Osteoblast (primary cell): Measurements from ENCODE around the gene IFT22. TPM values are rescaled to one million over a fixed set of nuclear protein-coding genes. Genes with fewer than 3 reads are reported as not detected.

Experiments
- DNase-seq: peaks from one replicate; pipeline ENCODE4 v3.0.0; 2011; ENCODE audit warnings: low spot score, mixed read lengths; ENCODE audit not compliant: insufficient read length; ENCODE audit errors: missing footprints
- H2AFZ ChIP-seq: 2 replicates; pipeline ENCODE4 v1.6.0; 2011; ENCODE audit warnings: mild to moderate bottlenecking, low read length
- H3K27ac ChIP-seq: 2 replicates; pipeline ENCODE4 v1.5.1; 2011; ENCODE audit warnings: mild to moderate bottlenecking, low read depth, low read length, moderate library complexity
- H3K27me3 ChIP-seq: 2 replicates; pipeline ENCODE4 v1.6.0; 2012; ENCODE audit warnings: mild to moderate bottlenecking, control low read depth, inconsistent platforms, low read length, moderate library complexity; ENCODE audit not compliant: insufficient read depth
- H3K36me3 ChIP-seq: 2 replicates; pipeline ENCODE4 v1.5.1; 2011; ENCODE audit warnings: mild to moderate bottlenecking, low read length, control low read depth, moderate library complexity; ENCODE audit not compliant: insufficient read depth
- H3K4me1 ChIP-seq: 2 replicates; pipeline ENCODE4 v1.5.1; 2011; ENCODE audit warnings: mild to moderate bottlenecking, low read length, control low read depth, moderate library complexity; ENCODE audit not compliant: insufficient read depth
- H3K4me2 ChIP-seq: 2 replicates; pipeline ENCODE4 v1.6.0; 2011; ENCODE audit warnings: mild to moderate bottlenecking, low read length; ENCODE audit not compliant: insufficient read depth
- H3K4me3 ChIP-seq: fragments of 200-600 bp; sonication (generic); 3 replicates; pipeline ENCODE4 v1.5.1; 2012; ENCODE audit warnings: mild to moderate bottlenecking, low read length, inconsistent platforms; ENCODE audit not compliant: insufficient read depth
- H3K79me2 ChIP-seq: 2 replicates; pipeline ENCODE4 v1.6.0; 2012; ENCODE audit warnings: mild to moderate bottlenecking, low read length, control low read depth, inconsistent platforms; ENCODE audit not compliant: insufficient read depth
- H3K9me3 ChIP-seq: 2 replicates; pipeline ENCODE4 v1.5.1; 2011; ENCODE audit warnings: low read depth, low read length, control low read depth
- H4K20me1 ChIP-seq: 2 replicates; pipeline ENCODE4 v1.6.0; 2012; ENCODE audit warnings: mild to moderate bottlenecking, low read length, control low read depth; ENCODE audit not compliant: insufficient read depth
- CTCF ChIP-seq: IDR thresholded peaks from 2 replicates; pipeline ENCODE4 v1.5.1; 2011; ENCODE audit warnings: mild to moderate bottlenecking, low read depth, low read length, moderate library complexity; ENCODE audit errors: extremely low read depth
- total RNA-seq: library from RNA; depleted of rRNA; stranded (reverse); fragments of >200 nt; gene quantifications from 2 replicates; pipeline ENCODE4 v1.2.3, GENCODE V29; 2012

Gene IFT22
- total RNA-seq, 1 donor, result 35.8 TPM

DNA sequence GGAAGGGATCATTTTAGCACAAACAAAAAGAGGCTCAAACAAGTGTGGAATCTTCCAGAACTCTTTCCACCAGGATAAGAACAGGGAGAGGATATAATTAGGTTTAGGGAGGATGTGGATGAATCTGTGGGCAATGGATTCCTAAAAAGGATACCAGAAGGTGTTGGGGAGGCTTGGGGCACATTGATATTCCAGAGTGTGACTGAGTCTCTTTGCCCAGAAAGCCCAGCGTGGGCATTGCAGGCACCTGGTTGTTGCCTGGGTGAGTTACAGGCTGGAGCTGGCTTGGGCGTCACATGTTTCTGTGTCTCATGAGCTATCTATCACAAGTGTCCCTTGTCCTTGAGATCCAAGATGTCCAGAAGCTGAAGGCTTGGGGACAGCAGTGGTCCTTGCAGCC lies 44.3 kb upstream of the IFT22 start:
- Histone ChIP-seq H4K20me1 (no peaks in the 10 kb centered on the region), H3K27ac (no peak overlapping the region), H3K4me3 (no peak overlapping the region), H3K27me3 (peaks cover 30% of the 10 kb centered on the region), H3K9me3 (no peaks in the 10 kb centered on the region), H3K36me3 (no peaks in the 10 kb centered on the region), H3K4me1 (peaks cover 4% of the 10 kb centered on the region), H3K79me2 (no peaks in the 10 kb centered on the region), H3K4me2 (no peak overlapping the region), H2AFZ (no peak overlapping the region)
- peak; percentile 48 for DNase-seq
- TF ChIP-seq CTCF, result no peak

- Histone ChIP-seq H3K36me3 (no peaks in the 10 kb centered on the region), H3K4me3 (peak overlapping the region; percentile 28), H3K4me2 (peak overlapping the region; percentile 57)
These were observed 42.2 kb upstream of the IFT22 start for GRCh38 chr7:101363734-101364374.

GRCh38 chr7:101363196-101363733 lies 41.7 kb upstream of the IFT22 start:
- no peaks in the 10 kb centered on the region for H3K36me3 ChIP-seq
- H3K79me2 ChIP-seq, result no peaks in the 10 kb centered on the region
- no peak for DNase-seq
- H3K27ac ChIP-seq, result no peak overlapping the region
- no peak overlapping the region for H3K4me3 ChIP-seq
- peak overlapping the region; percentile 57 for H3K4me2 ChIP-seq
- no peak for TF ChIP-seq CTCF
- peaks cover 4% of the 10 kb centered on the region for H3K4me1 ChIP-seq
- peaks cover 30% of the 10 kb centered on the region for H3K27me3 ChIP-seq
- H3K9me3 ChIP-seq, result no peaks in the 10 kb centered on the region
- H2AFZ ChIP-seq, result no peak overlapping the region
- no peaks in the 10 kb centered on the region for H4K20me1 ChIP-seq

More at GRCh38 chr7:101363734-101364374, 42.2 kb upstream of the IFT22 start:
- Histone ChIP-seq H3K9me3 (no peaks in the 10 kb centered on the region), H3K27me3 (peaks cover 30% of the 10 kb centered on the region), H3K79me2 (no peaks in the 10 kb centered on the region), H2AFZ (no peak overlapping the region), H3K27ac (no peak overlapping the region), H3K4me1 (peaks cover 4% of the 10 kb centered on the region), H4K20me1 (no peaks in the 10 kb centered on the region)
- DNase-seq, result peak; percentile 99
- peak; percentile 70 for TF ChIP-seq CTCF

DNA sequence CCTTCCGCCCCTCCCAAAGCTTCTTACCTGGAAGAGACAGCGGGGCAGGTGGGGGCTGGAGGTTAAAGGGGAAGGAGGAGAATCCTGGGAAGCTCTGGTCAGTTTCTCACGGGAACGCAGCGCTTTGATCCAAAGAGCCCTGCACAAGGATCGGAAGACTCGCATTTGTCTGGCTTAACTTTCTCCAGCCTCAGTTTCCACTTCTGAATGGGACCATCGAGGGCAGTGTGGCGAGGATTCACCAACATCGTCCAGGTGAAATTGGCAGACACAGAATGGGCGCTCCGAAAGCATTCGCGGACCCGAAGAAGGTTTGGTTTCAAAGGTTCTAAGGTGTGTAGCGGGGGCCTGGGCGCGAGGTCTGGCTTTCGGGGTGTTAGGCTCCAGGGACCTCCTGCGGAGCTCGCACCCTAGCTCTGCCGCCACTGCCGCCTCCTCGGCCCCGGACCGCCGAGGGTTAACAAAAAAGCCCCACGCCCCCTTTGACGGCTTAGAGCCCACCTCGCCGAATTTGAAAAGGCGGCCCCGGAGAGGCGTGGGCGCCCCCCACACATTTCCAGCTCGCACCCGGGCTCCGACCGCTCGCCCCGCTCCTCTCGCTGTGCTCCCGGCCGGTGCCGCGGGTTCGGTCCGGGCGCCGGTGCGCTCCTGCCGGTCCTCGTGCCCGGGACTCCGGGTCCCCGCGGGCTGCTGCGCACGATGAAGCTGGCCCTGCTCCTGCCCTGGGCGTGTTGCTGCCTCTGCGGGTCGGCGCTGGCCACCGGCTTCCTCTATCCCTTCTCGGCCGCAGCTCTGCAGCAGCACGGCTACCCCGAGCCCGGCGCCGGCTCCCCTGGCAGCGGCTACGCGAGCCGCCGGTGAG lies 41.0 kb upstream of the IFT22 start, which contains the start of gene COL26A1:
TSS of gene COL26A1 (plus strand) at position 542 of the 862 bp plus-strand sequence. CDS start at position 700, 158 bp downstream.
- DNase-seq, result peak; percentile 87
- no peak for TF ChIP-seq CTCF
- H3K27ac ChIP-seq, result no peak within 1 kb of the TSS
- H3K4me2 ChIP-seq, result peak within 1 kb of the TSS; percentile 57
- H3K27me3 ChIP-seq, result peaks cover 27% of the 10 kb centered on the region
- H3K4me1 ChIP-seq, result peaks cover 4% of the 10 kb centered on the region
- no peaks in the 10 kb centered on the region for H3K79me2 ChIP-seq
- peak within 1 kb of the TSS; percentile 28 for H3K4me3 ChIP-seq
- no peaks in the 10 kb centered on the region for H3K36me3 ChIP-seq
- no peak within 1 kb of the TSS for H2AFZ ChIP-seq
- H3K9me3 ChIP-seq, result no peaks in the 10 kb centered on the region
- no peaks in the 10 kb centered on the region for H4K20me1 ChIP-seq
